ENCODE measurements around the gene TP73. TPM values are rescaled to one million over a fixed set of nuclear protein-coding genes. Genes with fewer than 3 reads are reported as not detected.
A peak's percentile ranks its signal among the peaks of the same experiment; 100 is the strongest.

Gene TP73
- total RNA-seq: not detected
- under 1 TPM in 2 of 3 donors, not detected in 1; 0.04 to 0.06 TPM for polyA plus RNA-seq
- total RNA-seq: 0 to 0.59 (median 0) reads per million in 6 experiments

- ATAC-seq (no peak), DNase-seq (peak in 1 of 10 donors; percentile 52)
- POLR2A ChIA-PET: interaction anchor here (1.1 kb wide), 1 partner anchor 22 kb away, joined by 3 read pairs; no protein-coding TSS in a partner anchor
- Mint-ChIP-seq H3K4me1 (peaks cover 7 to 41% (median 27%) of the 10 kb centered on the region in 4 donors), H3K4me3 (peak within 1 kb of the TSS in 8 of 10 donors; percentile 41 to 79 (median 67)), H3K27me3 (peaks cover 24 to 52% (median 33%) of the 10 kb centered on the region in 5 donors), H3K27ac (peak within 1 kb of the TSS in 1 of 10 donors; percentile 20), H3K9me3 (no peaks in the 10 kb centered on the region), H3K36me3 (peaks cover 0 to 8% (median 2%) of the 10 kb centered on the region in 3 donors)
Observed at GRCh38 chr1:3651930-3652547, at the start of gene TP73. TSS of gene TP73 (plus strand) at chr1:3652516. CDS start at chr1:3682366, 29,850 bp downstream.

- no peak overlapping the region for H3K4me3 Mint-ChIP-seq
- H3K27me3 Mint-ChIP-seq: peaks cover 0 to 1% (median 0%) of the 10 kb centered on the region in 5 donors
- H3K36me3 Mint-ChIP-seq: no peaks in the 10 kb centered on the region
- ATAC-seq (no peak), DNase-seq (no peak)
- POLR2A ChIA-PET: interaction anchor here (1.1 kb wide), 1 partner anchor 27 kb away, joined by 3 read pairs; no protein-coding TSS in a partner anchor
- H3K4me1 Mint-ChIP-seq: peaks cover 2 to 20% (median 12%) of the 10 kb centered on the region in 4 donors
- H3K9me3 Mint-ChIP-seq: no peaks in the 10 kb centered on the region
- no peak overlapping the region for H3K27ac Mint-ChIP-seq
Observed at GRCh38 chr1:3603156-3603555, 49.2 kb upstream of the TP73 start.

- ATAC-seq (no peak), DNase-seq (no peak)
- Mint-ChIP-seq H3K27me3 (peaks cover 0 to 8% (median 0%) of the 10 kb centered on the region in 5 donors), H3K36me3 (no peaks in the 10 kb centered on the region), H3K9me3 (no peaks in the 10 kb centered on the region), H3K4me1 (peaks cover 2 to 13% (median 8%) of the 10 kb centered on the region in 4 donors), H3K27ac (no peak overlapping the region), H3K4me3 (no peak overlapping the region)
- POLR2A ChIA-PET: no interaction called here
Observed at GRCh38 chr1:3603571-3604467, 48.5 kb upstream of the TP73 start.

- Mint-ChIP-seq H3K4me1 (peaks cover 2 to 9% (median 6%) of the 10 kb centered on the region in 4 donors), H3K27ac (no peak overlapping the region), H3K4me3 (no peak overlapping the region), H3K9me3 (peaks cover 0 to 1% (median 0%) of the 10 kb centered on the region in 9 donors), H3K36me3 (no peaks in the 10 kb centered on the region), H3K27me3 (peaks cover 0 to 14% (median 0%) of the 10 kb centered on the region in 5 donors)
- no peak for DNase-seq
- POLR2A ChIA-PET: no interaction called here
- ATAC-seq: no peak
Observed at GRCh38 chr1:3604468-3604974, 47.8 kb upstream of the TP73 start.

- POLR2A ChIA-PET: no interaction called here
- Mint-ChIP-seq H3K27ac (no peak overlapping the region), H3K36me3 (no peaks in the 10 kb centered on the region), H3K4me3 (no peak overlapping the region), H3K4me1 (peaks cover under 1 to 3% (median 3%) of the 10 kb centered on the region in 4 donors), H3K9me3 (peaks cover 0 to 1% (median 0%) of the 10 kb centered on the region in 9 donors), H3K27me3 (peaks cover 0 to 14% (median 0%) of the 10 kb centered on the region in 5 donors)
- DNase-seq (no peak), ATAC-seq (no peak)
Observed at GRCh38 chr1:3604997-3605823, 47.1 kb upstream of the TP73 start.

GRCh38 chr1:3606779-3607702 is 45.3 kb upstream of the TP73 start:
- DNase-seq (no peak), ATAC-seq (no peak)
- Mint-ChIP-seq H3K4me1 (peaks cover 9 to 14% (median 10%) of the 10 kb centered on the region in 4 donors), H3K9me3 (peaks cover 0 to 1% (median 0%) of the 10 kb centered on the region in 9 donors), H3K27me3 (peaks cover 0 to 19% (median 3%) of the 10 kb centered on the region in 5 donors), H3K36me3 (no peaks in the 10 kb centered on the region), H3K27ac (no peak overlapping the region), H3K4me3 (no peak overlapping the region)
- POLR2A ChIA-PET: interaction anchor here (1.6 kb wide), 1 partner anchor 9 kb away, joined by 4 read pairs; no protein-coding TSS in a partner anchor

GRCh38 chr1:3607703-3608065 is 44.6 kb upstream of the TP73 start:
- H3K9me3 Mint-ChIP-seq: peaks cover 0 to 1% (median 0%) of the 10 kb centered on the region in 9 donors
- ATAC-seq (no peak), DNase-seq (no peak)
- POLR2A ChIA-PET: interaction anchor here (1.6 kb wide), 1 partner anchor 10 kb away, joined by 4 read pairs; no protein-coding TSS in a partner anchor
- peaks cover 0 to 19% (median 3%) of the 10 kb centered on the region in 5 donors for H3K27me3 Mint-ChIP-seq
- no peaks in the 10 kb centered on the region for H3K36me3 Mint-ChIP-seq
- H3K27ac Mint-ChIP-seq: no peak overlapping the region
- no peak overlapping the region for H3K4me3 Mint-ChIP-seq
- peaks cover 10 to 17% (median 12%) of the 10 kb centered on the region in 4 donors for H3K4me1 Mint-ChIP-seq

- POLR2A ChIA-PET: interaction anchor here (1.3 to 1.6 kb wide), 2 partner anchors 11 to 16 kb away, joined by 4 read pairs; no protein-coding TSS in a partner anchor
- Mint-ChIP-seq H3K27me3 (peaks cover 0 to 19% (median 3%) of the 10 kb centered on the region in 5 donors), H3K27ac (no peak overlapping the region), H3K36me3 (no peaks in the 10 kb centered on the region), H3K4me3 (no peak overlapping the region), H3K9me3 (peaks cover 0 to 1% (median 0%) of the 10 kb centered on the region in 9 donors), H3K4me1 (peaks cover 10 to 17% (median 12%) of the 10 kb centered on the region in 4 donors)
- DNase-seq (no peak), ATAC-seq (no peak)
Observed at GRCh38 chr1:3608154-3608553, 44.2 kb upstream of the TP73 start.

GRCh38 chr1:3609016-3609768 is 43.1 kb upstream of the TP73 start:
- Mint-ChIP-seq H3K4me3 (peak overlapping the region in 7 of 10 donors; percentile 22 to 64 (median 41)), H3K4me1 (peaks cover 10 to 23% (median 15%) of the 10 kb centered on the region in 4 donors), H3K9me3 (peaks cover 0 to 1% (median 0%) of the 10 kb centered on the region in 9 donors), H3K36me3 (no peaks in the 10 kb centered on the region), H3K27ac (peak overlapping the region in 1 of 10 donors; percentile 27), H3K27me3 (peaks cover 0 to 19% (median 3%) of the 10 kb centered on the region in 5 donors)
- POLR2A ChIA-PET: interaction anchor here (1.3 to 1.6 kb wide), 2 partner anchors 12 to 18 kb away, joined by 4 read pairs; no protein-coding TSS in a partner anchor
- DNase-seq: no peak
- no peak for ATAC-seq

- Mint-ChIP-seq H3K36me3 (no peaks in the 10 kb centered on the region), H3K27ac (no peak overlapping the region), H3K27me3 (peaks cover 0 to 19% (median 3%) of the 10 kb centered on the region in 5 donors), H3K9me3 (peaks cover 0 to 1% (median 0%) of the 10 kb centered on the region in 9 donors), H3K4me3 (peak overlapping the region in 8 of 10 donors; percentile 41 to 87 (median 72)), H3K4me1 (peaks cover 10 to 24% (median 15%) of the 10 kb centered on the region in 4 donors)
- POLR2A ChIA-PET: no interaction called here
- DNase-seq: no peak
- no peak for ATAC-seq
Observed at GRCh38 chr1:3609769-3610526, 42.4 kb upstream of the TP73 start.
